Activated T-cell treated with anti-CD3 and anti-CD28 coated beads, Interleukin-2, amount 50 U/mL, for 4 hours (primary cell): ENCODE measurements around the gene MZF1. TPM values are rescaled to one million over a fixed set of nuclear protein-coding genes. Genes with fewer than 3 reads are reported as not detected.

ENCODE experiments used
- ATAC-seq, 2 donors: fragments of 200-7000 bp; cut with Tn5 transposase; one replicate each; pipeline ENCODE4 v1.10.0; 2021
- DNase-seq: peaks from one replicate; pipeline ENCODE4 v3.0.0-alpha.2; 2020
- H3K27me3 Mint-ChIP-seq: one replicate; pipeline ENCODE4 v1.8.0; 2021; ENCODE audit warnings: low read depth, mixed read lengths
- H3K36me3 Mint-ChIP-seq: one replicate; pipeline ENCODE4 v1.8.0; 2022; ENCODE audit warnings: mixed read lengths; ENCODE audit not compliant: insufficient read depth
- H3K4me1 Mint-ChIP-seq: one replicate; pipeline ENCODE4 v1.8.0; 2021; ENCODE audit warnings: low read depth, mixed read lengths
- H3K4me3 Mint-ChIP-seq: one replicate; pipeline ENCODE4 v1.8.0; 2021; ENCODE audit warnings: mild to moderate bottlenecking, moderate library complexity, mixed read lengths
- H3K9me3 Mint-ChIP-seq: one replicate; pipeline ENCODE4 v1.8.0; 2021; ENCODE audit warnings: mixed read lengths
- total RNA-seq, 3 donors: library from RNA; stranded (reverse); gene quantifications; one replicate each; pipeline ENCODE4 v1.2.1, GENCODE V29; 2021

Gene MZF1
- total RNA-seq, 3 donors from 2014 or later: 12.4 to 16.9 (median 12.7) TPM

DNA sequence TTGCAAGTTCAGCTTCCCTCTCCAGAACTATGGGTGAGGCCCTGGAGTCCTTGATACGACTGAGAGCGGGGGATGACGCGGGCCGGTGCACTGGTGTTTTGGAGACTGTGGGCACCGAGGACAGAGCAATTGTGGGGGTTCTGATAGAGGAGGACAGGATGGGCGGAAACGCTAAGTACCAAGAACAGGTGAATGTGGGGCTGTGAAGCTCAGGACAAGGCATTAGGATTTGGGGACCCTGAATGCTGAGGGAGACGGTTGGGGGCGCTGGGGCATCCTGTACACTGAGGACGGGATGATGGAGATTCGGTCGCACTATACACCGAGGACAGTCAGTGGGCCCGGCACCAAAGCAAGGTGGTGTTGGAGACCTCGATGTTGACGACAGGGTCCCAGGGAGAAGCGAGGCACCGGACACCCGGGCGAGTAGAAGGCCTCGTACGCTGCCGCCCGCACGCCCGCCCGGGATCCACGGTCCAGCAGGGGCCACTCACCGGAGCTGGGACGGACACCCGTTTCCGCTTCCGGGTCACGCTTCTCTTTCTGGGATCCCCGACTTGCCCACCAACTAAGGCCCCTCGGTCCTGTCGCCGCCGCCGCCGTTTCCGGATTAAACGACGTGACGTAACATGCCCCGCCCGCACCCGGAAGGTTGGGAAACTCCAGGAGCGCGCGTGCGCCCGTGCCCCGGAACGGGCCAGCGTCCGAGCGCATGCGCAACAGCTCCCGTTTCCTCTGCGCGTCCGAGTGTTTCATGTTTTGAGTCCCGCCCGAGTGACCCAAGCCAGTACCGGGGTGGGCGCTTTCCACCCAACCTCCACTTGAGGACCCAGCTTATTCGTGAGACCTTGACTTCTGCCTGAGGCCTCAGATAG is 18.4 kb downstream of the MZF1 start, which contains the start of gene CHMP2A:
Gene CHMP2A, minus strand, starts transcription at position 612 of the 875 bp plus-strand sequence. CDS start 893 bp downstream, outside the sequence.
- Mint-ChIP-seq H3K9me3 (no peaks in the 10 kb centered on the region), H3K4me1 (peaks cover 48% of the 10 kb centered on the region), H3K27me3 (no peaks in the 10 kb centered on the region), H3K4me3 (peak within 1 kb of the TSS; percentile 98), H3K36me3 (peaks cover 41% of the 10 kb centered on the region)
- peak; percentile 32 to 35 for ATAC-seq
- peak; percentile 97 for DNase-seq

DNA sequence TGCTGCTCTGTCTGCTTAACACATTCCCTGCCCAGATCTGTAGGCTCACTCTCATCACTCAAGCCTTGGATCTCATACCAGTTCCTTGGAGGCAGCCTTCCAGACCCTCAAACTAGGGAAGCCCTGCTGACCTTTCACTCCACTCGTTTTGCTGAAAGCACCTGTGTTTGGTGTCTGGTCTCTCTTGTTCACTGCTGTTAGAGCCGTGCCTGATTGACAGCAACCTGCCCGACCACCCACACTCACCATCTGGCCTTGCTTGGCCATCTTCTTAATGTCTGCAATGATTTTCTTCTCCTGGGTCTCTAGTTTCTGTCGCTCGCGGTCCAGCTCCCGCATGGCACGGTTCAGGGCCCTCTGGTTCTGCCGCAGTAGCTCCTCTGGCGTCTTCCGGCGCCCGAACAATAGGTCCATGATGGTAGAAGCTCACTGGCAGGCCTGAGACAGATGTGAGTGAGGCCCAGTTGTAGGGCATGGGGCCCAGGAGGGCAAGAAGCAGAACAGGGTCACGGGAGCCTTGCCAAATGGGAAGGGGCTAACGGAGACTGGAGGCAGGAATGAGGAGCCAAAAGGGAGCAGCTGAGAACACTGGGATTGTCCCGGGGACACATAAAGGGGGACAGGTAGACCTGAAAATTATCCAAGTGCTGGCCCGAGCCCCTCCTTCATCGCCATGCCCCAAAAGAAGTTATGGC is 19.2 kb downstream of the MZF1 start:
- Mint-ChIP-seq H3K4me3 (peak overlapping the region; percentile 98), H3K27me3 (no peaks in the 10 kb centered on the region), H3K9me3 (no peaks in the 10 kb centered on the region), H3K4me1 (peaks cover 44% of the 10 kb centered on the region), H3K36me3 (peaks cover 46% of the 10 kb centered on the region)
- DNase-seq (no peak), ATAC-seq (no peak)

DNA sequence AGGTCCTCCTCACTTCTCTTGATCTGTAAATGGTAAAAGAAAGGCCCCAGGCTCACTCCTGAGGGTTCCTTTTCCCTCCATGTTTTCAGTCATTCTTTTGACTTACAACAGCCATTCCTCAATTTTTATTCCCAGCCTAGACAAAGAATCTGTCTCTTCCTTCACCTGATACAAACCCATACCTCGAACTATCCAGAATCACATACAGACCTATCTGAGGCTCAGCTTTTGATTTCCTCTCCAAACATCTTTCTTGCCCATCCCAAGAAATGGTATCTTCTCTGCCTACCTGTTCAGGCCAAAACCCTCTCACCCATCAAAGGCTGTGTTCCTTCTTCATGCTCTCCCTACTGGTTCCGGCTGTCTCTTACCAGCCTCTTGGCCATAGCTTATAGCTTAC is 20.5 kb downstream of the MZF1 start:
- no peaks in the 10 kb centered on the region for H3K27me3 Mint-ChIP-seq
- peak overlapping the region; percentile 1 for H3K4me3 Mint-ChIP-seq
- DNase-seq: no peak
- ATAC-seq: no peak
- no peaks in the 10 kb centered on the region for H3K9me3 Mint-ChIP-seq
- H3K4me1 Mint-ChIP-seq: peaks cover 41% of the 10 kb centered on the region
- peaks cover 53% of the 10 kb centered on the region for H3K36me3 Mint-ChIP-seq

- DNase-seq (no peak), ATAC-seq (no peak)
- Mint-ChIP-seq H3K9me3 (no peaks in the 10 kb centered on the region), H3K27me3 (no peaks in the 10 kb centered on the region), H3K36me3 (peaks cover 55% of the 10 kb centered on the region), H3K4me3 (no peak overlapping the region), H3K4me1 (peaks cover 38% of the 10 kb centered on the region)
These were observed 21.3 kb downstream of the MZF1 start for GRCh38 chr19:58551577-58552471.

DNA sequence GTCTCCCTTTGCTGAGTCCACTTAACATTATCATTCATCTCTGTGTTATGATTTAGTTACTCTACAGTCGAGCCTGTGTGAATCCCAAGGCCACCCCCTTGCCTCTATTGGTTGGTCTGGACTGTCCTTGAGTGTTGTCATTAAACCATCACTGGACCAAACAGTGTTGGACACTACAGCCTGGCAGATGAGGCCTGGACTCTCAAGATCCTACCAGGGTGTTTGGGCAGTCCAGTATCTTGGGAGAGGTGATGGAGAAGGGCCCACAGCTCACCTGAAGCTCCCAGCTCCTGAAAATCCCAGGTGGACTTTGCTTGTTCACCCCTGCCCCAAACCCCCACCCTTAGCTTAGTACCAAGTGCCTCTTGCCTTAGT is 22.0 kb downstream of the MZF1 start:
- Mint-ChIP-seq H3K27me3 (no peaks in the 10 kb centered on the region), H3K9me3 (no peaks in the 10 kb centered on the region), H3K4me1 (peaks cover 38% of the 10 kb centered on the region), H3K36me3 (peaks cover 58% of the 10 kb centered on the region), H3K4me3 (no peak overlapping the region)
- DNase-seq (no peak), ATAC-seq (no peak)

DNA sequence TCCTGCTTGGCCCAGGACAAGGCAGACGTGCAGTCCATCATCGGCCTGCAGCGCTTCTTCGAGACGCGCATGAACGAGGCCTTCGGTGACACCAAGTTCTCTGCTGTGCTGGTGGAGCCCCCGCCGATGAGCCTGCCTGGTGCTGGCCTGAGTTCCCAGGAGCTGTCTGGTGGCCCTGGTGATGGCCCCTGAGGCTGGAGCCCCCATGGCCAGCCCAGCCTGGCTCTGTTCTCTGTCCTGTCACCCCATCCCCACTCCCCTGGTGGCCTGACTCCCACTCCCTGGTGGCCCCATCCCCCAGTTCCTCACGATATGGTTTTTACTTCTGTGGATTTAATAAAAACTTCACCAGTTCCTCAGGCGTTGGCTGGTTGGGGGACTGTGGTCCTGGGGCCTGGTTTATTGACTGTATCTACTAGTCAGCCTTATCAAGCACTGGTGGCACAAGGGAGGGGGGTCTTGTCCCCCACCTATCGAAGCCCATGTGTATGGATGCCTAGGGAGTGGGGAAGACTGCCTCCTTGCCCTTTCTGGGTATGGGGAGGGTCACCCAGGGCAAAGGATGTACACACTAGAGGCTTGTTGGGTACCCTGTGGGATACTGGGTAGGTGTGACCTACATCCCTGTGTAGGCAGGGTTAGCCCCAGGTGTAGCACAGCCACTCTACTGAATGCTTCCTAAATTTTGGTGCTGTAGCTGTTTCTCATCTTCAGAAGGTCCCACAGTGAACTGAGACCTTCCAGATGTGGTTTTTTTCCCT is 22.6 kb downstream of the MZF1 start:
- no peaks in the 10 kb centered on the region for H3K9me3 Mint-ChIP-seq
- H3K27me3 Mint-ChIP-seq: no peaks in the 10 kb centered on the region
- DNase-seq: no peak
- peaks cover 63% of the 10 kb centered on the region for H3K36me3 Mint-ChIP-seq
- no peak overlapping the region for H3K4me3 Mint-ChIP-seq
- ATAC-seq: no peak
- H3K4me1 Mint-ChIP-seq: peaks cover 42% of the 10 kb centered on the region

DNA sequence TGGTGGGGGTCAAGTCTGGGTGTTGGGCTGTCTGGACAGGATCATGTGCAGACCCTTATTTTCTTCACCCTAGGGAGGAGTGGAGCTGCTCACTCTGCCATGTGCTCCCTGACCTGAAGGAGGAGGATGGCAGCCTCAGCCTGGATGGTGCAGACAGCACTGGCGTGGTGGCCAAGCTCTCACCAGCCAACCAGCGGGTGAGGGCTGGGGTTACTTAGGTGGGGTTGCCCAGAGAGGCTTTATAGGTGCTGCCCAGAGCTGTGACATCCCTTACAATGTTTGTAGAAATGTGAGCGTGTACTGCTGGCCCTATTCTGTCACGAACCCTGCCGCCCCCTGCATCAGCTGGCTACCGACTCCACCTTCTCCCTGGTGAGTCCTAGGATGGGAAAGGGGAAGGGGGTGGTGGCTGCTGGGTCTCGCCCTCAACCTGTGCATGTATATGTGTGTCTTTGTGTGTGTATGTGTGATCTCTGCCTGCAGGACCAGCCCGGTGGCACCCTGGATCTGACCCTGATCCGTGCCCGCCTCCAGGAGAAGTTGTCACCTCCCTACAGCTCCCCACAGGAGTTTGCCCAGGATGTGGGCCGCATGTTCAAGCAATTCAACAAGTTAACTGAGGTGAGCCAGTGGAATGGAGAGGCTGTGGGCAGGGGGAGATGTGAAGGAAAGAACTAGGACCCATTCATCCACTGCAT is 23.3 kb downstream of the MZF1 start:
- H3K9me3 Mint-ChIP-seq: no peaks in the 10 kb centered on the region
- ATAC-seq: no peak
- H3K27me3 Mint-ChIP-seq: no peaks in the 10 kb centered on the region
- H3K4me3 Mint-ChIP-seq: no peak overlapping the region
- peaks cover 63% of the 10 kb centered on the region for H3K36me3 Mint-ChIP-seq
- H3K4me1 Mint-ChIP-seq: peaks cover 36% of the 10 kb centered on the region
- no peak for DNase-seq

DNA sequence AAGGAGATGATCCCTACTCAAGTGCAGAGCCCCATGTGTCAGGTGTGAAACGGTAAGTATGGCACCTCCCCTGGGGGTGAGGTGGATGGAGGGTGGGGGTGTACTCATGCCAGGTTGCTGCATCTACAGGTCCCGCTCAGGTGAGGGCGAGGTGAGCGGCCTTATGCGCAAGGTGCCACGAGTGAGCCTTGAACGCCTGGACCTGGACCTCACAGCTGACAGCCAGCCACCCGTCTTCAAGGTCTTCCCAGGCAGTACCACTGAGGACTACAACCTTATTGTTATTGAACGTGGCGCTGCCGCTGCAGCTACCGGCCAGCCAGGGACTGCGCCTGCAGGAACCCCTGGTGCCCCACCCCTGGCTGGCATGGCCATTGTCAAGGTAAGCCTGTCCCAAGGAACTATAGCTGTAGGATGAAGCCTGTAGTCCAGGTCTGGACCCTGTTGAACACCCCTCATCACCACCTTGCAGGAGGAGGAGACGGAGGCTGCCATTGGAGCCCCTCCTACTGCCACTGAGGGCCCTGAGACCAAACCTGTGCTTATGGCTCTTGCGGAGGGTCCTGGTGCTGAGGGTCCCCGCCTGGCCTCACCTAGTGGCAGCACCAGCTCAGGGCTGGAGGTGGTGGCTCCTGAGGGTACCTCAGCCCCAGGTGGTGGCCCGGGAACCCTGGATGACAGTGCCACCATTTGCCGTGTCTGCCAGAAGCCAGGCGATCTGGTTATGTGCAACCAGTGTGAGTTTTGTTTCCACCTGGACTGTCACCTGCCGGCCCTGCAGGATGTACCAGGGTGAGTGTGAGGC is 24.1 kb downstream of the MZF1 start:
- Mint-ChIP-seq H3K4me1 (peaks cover 32% of the 10 kb centered on the region), H3K4me3 (no peak overlapping the region), H3K27me3 (no peaks in the 10 kb centered on the region), H3K36me3 (peaks cover 60% of the 10 kb centered on the region), H3K9me3 (no peaks in the 10 kb centered on the region)
- ATAC-seq (no peak), DNase-seq (no peak)

DNA sequence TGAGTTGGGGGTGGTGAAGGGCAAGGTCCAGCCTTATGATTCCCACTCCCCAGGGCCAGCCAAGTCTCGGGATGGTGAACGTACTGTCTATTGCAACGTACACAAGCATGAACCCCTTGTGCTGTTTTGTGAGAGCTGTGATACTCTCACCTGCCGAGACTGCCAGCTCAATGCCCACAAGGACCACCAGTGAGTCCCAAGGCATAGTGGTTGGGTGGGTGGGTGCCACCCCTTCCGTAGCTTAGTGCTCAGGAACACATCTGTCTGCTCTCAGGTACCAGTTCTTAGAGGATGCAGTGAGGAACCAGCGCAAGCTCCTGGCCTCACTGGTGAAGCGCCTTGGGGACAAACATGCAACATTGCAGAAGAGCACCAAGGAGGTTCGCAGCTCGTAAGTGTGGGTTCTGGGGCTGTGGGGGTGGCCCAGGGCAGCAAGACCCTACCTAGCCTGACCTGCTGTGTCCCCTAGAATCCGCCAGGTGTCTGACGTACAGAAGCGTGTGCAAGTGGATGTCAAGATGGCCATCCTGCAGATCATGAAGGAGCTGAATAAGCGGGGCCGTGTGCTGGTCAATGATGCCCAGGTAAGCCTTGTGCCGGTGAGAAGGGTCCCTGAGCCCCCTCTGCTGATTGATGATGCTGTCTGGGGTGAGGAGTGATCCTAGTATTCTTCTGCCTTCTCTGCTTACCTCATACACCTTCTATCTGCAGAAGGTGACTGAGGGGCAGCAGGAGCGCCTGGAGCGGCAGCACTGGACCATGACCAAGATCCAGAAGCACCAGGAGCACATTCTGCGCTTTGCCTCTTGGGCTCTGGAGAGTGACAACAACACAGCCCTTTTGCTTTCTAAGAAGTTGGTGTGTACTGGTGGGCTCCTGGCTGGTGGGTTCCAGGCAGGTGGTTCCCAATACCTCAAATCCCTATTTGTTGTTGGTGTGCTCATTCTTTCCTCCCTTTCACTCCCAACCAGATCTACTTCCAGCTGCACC is 25.5 kb downstream of the MZF1 start:
- Mint-ChIP-seq H3K36me3 (peaks cover 50% of the 10 kb centered on the region), H3K4me3 (peak overlapping the region; percentile 95), H3K9me3 (no peaks in the 10 kb centered on the region), H3K4me1 (peaks cover 28% of the 10 kb centered on the region), H3K27me3 (no peaks in the 10 kb centered on the region)
- DNase-seq (no peak), ATAC-seq (no peak)

GRCh38 chr19:58546019-58546530 is 27.1 kb downstream of the MZF1 start:
- H3K9me3 Mint-ChIP-seq: no peaks in the 10 kb centered on the region
- DNase-seq (no peak), ATAC-seq (no peak)
- peak overlapping the region; percentile 95 for H3K4me3 Mint-ChIP-seq
- no peaks in the 10 kb centered on the region for H3K27me3 Mint-ChIP-seq
- H3K36me3 Mint-ChIP-seq: peaks cover 40% of the 10 kb centered on the region
- H3K4me1 Mint-ChIP-seq: peaks cover 26% of the 10 kb centered on the region

- H3K4me3 Mint-ChIP-seq: peak overlapping the region; percentile 95
- H3K4me1 Mint-ChIP-seq: peaks cover 26% of the 10 kb centered on the region
- H3K36me3 Mint-ChIP-seq: peaks cover 37% of the 10 kb centered on the region
- DNase-seq (no peak), ATAC-seq (no peak)
- no peaks in the 10 kb centered on the region for H3K27me3 Mint-ChIP-seq
- H3K9me3 Mint-ChIP-seq: no peaks in the 10 kb centered on the region
These were observed 27.7 kb downstream of the MZF1 start for GRCh38 chr19:58545286-58546018.
